GM12873 (cell line): ENCODE results near the gene SOS2.

Source experiments
- CTCF ChIP-seq: IDR thresholded peaks from 2 replicates; pipeline ENCODE4 v1.5.1; 2012; ENCODE audit warnings: low read depth, mild to moderate bottlenecking, moderate library complexity, low read length, control low read depth; ENCODE audit not compliant: insufficient read depth; ENCODE audit errors: missing control alignments

The SOS2 gene

GRCh38 chr14:50231475-50232275 is at the start of gene SOS2:
TSS of gene SOS2 (minus strand) at chr14:50231578. CDS start at chr14:50231283, 295 bp downstream.
- no peak for TF ChIP-seq CTCF

GRCh38 chr14:50272498-50272897 is 41.1 kb upstream of the SOS2 start:
- no peak for TF ChIP-seq CTCF

GRCh38 chr14:50270932-50271331 is 39.6 kb upstream of the SOS2 start:
- no peak for TF ChIP-seq CTCF

GRCh38 chr14:50265029-50265428 is 33.7 kb upstream of the SOS2 start:
- TF ChIP-seq CTCF = no peak

- no peak for TF ChIP-seq CTCF
These were observed 31.9 kb upstream of the SOS2 start for GRCh38 chr14:50263321-50263720.

GRCh38 chr14:50262865-50263264 is 31.5 kb upstream of the SOS2 start:
- no peak for TF ChIP-seq CTCF

GRCh38 chr14:50260511-50260910 is 29.1 kb upstream of the SOS2 start:
- peak; percentile 47 for TF ChIP-seq CTCF
